GM06990 (cell line): ENCODE results near the gene H2BK1.

Experiments
- DNase-seq: peaks from one replicate; pipeline ENCODE4 v3.0.0-alpha.2; 2011; ENCODE audit not compliant: insufficient read length; ENCODE audit errors: extremely low read depth
- H3K27me3 ChIP-seq: replicated peaks from 2 replicates; pipeline ENCODE4 v1.6.0; 2011; ENCODE audit warnings: low read length; ENCODE audit not compliant: control insufficient read depth, insufficient read depth
- H3K36me3 ChIP-seq: 2 replicates; pipeline ENCODE4 v1.5.1; 2011; ENCODE audit warnings: low read length; ENCODE audit not compliant: control insufficient read depth, insufficient read depth
- H3K4me3 ChIP-seq: replicated peaks from 2 replicates; pipeline ENCODE4 v1.5.1; 2011; ENCODE audit warnings: low read depth, mild to moderate bottlenecking, control low read depth, low read length
- CTCF ChIP-seq: IDR thresholded peaks from 2 replicates; pipeline ENCODE4 v1.5.1; 2011; ENCODE audit warnings: low read length, control low read depth, mild to moderate bottlenecking, inconsistent platforms; ENCODE audit not compliant: insufficient read depth, poor library complexity, severe bottlenecking

The H2BK1 gene

DNA sequence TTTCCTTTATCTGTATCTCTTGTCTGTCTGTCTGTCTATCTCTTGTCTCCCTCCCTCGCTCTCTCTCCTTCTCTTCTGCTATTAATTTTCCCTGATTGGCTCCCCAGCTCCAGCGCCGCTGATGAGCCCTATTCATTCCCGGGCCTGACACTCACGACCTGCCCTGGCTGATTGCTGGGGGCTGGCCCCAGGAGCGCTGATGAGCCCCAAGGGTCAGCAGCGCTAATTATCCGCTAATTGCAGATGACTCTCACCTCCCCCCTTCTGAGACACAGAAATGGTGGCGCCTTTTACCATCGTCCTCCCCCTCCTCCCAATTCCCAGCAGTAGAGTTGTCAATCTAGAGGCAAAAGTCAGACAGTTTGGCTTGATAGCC is 41.5 kb downstream of the H2BK1 start:
- peaks cover 4% of the 10 kb centered on the region for H3K27me3 ChIP-seq
- TF ChIP-seq CTCF: no peak
- DNase-seq: no peak
- H3K36me3 ChIP-seq: no peaks in the 10 kb centered on the region
- H3K4me3 ChIP-seq: no peak overlapping the region

DNA sequence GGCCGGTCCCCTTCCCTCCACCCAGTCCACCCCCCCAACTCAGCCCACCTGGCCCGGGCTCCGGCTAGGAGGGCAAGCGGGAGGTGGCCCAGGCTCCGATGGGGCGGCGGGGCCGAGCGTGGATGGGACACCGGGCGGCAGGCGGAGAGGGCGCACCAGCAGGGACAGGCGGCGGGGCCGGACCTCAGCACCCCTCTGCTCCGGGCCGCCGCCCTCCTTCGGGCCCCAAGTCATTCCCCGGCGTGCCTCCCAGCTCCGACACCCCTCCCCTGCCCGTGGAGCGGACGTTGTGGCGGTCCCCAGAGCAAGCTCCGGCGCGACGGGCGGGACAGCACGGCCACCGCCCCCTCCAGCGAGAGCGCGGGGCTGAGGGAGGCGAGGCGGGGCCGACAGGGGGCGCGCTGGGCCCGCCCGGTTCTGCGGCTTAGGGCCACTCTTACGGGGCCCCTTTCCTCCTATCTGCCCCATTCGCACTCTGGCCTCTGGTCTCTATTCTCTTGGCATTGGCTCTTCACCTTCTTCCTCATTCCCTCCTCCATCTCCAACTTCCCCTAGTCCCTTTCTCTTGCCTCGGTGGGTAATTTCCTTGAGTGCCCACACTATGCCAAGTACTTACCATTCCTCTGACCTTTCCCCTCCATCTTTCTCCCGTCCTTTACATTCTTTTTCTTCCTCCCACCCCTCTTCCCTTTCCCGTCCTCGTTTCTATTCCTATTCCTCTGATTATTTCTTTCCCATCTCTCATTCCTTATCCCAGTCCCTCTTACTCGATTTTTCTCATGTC is 42.1 kb downstream of the H2BK1 start:
- peak; percentile 57 for DNase-seq
- H3K36me3 ChIP-seq: no peaks in the 10 kb centered on the region
- H3K4me3 ChIP-seq: no peak overlapping the region; the same call in 1 of the 2 replicates
- TF ChIP-seq CTCF: peak; percentile 63
- peaks cover 4% of the 10 kb centered on the region for H3K27me3 ChIP-seq

DNA sequence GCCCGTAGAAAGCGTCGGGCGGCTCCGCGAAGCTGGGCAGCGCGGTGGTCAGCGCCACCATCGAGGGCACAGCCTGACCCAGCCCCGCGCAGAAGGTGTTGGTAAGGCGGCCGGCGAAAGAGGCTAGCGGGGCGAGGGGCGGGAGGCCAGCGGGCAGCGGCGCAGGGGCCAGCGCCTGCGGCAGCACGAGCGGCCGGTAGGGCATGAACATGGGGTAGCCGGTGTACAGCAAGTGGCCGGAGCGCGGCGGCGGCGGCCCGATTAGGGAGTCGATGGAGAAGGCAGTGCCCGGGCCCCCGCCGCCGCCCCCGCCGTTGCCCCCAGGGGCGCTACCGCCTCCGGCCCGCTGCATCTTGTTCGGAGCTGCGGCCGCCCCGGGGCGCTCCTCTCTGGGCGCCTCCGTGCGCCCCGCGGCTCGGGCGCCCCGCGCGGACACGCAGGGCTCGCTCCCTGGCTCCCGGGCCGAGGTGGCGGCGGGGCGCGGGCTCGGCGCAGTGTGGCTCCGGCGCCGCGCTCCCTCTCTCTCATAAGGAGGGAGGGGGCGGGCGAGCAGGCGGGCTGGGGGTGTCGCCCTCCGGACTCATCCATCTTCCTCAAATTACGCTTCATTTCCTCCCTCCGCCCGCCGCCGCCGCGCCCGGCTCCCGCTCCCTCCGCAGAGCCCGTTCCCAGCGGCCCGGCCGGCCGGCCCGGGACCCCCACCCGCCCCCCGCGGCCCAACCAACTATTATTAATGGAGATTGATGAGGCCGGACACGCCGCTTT is 42.9 kb downstream of the H2BK1 start, which contains the start of gene GBX1:
Gene GBX1 (minus strand): TSS at position 498 of the 765 bp plus-strand sequence. CDS start 146 bp downstream, at position 352.
- Histone ChIP-seq H3K36me3 (no peaks in the 10 kb centered on the region), H3K4me3 (no peak within 1 kb of the TSS; the same call in 1 of the 2 replicates), H3K27me3 (peaks cover 4% of the 10 kb centered on the region)
- TF ChIP-seq CTCF: no peak
- DNase-seq: no peak

- H3K4me3 ChIP-seq: no peak overlapping the region; the same call in 1 of the 2 replicates
- DNase-seq: no peak
- H3K27me3 ChIP-seq: peaks cover 4% of the 10 kb centered on the region
- TF ChIP-seq CTCF: no peak
- H3K36me3 ChIP-seq: no peaks in the 10 kb centered on the region
Measured at GRCh38 chr7:151166629-151167196, 43.6 kb downstream of the H2BK1 start.

GRCh38 chr7:151161757-151162156 is 48.5 kb downstream of the H2BK1 start:
- DNase-seq: no peak
- no peaks in the 10 kb centered on the region; the same call in none of the 2 replicates for H3K27me3 ChIP-seq
- H3K4me3 ChIP-seq: no peak overlapping the region
- no peak for TF ChIP-seq CTCF
- no peaks in the 10 kb centered on the region for H3K36me3 ChIP-seq
